ENCODE results near the gene CXCL13. TPM values are rescaled to one million over a fixed set of nuclear protein-coding genes. Genes with fewer than 3 reads are reported as not detected.

The CXCL13 gene
- total RNA-seq, 1 donor from 2014 or later = not detected

GRCh38 chr4:77576351-77576750 is 29.3 kb upstream of the CXCL13 start:
- H3K4me3 Mint-ChIP-seq (ENCODE audit: low read depth) = no peak overlapping the region
- no peaks in the 10 kb centered on the region for H3K27me3 Mint-ChIP-seq
- H3K4me1 Mint-ChIP-seq (ENCODE audit: low read depth) = no peaks in the 10 kb centered on the region
- DNase-seq (ENCODE audit: low spot score, unreplicated experiment) = no peak
- TF ChIP-seq CTCF (IDR thresholded peaks at IDR 0.05; ENCODE audit: unreplicated experiment) = no peak
- H3K27ac Mint-ChIP-seq = no peak overlapping the region
- H3K9me3 Mint-ChIP-seq (ENCODE audit: low read depth) = peaks cover 17% of the 10 kb centered on the region
- no peaks in the 10 kb centered on the region for H3K36me3 Mint-ChIP-seq (ENCODE audit: insufficient read depth)

- DNase-seq (ENCODE audit: low spot score, unreplicated experiment) = no peak
Measured at GRCh38 chr4:77578145-77578544, 27.5 kb upstream of the CXCL13 start.

GRCh38 chr4:77579406-77580076 is 26.1 kb upstream of the CXCL13 start:
- H3K27me3 Mint-ChIP-seq = no peaks in the 10 kb centered on the region
- peaks cover 7% of the 10 kb centered on the region for H3K9me3 Mint-ChIP-seq (ENCODE audit: low read depth)
- no peaks in the 10 kb centered on the region for H3K4me1 Mint-ChIP-seq (ENCODE audit: low read depth)
- H3K36me3 Mint-ChIP-seq (ENCODE audit: insufficient read depth) = no peaks in the 10 kb centered on the region
- no peak for TF ChIP-seq CTCF (IDR thresholded peaks at IDR 0.05; ENCODE audit: unreplicated experiment)
- no peak for DNase-seq (ENCODE audit: low spot score, unreplicated experiment)
- H3K27ac Mint-ChIP-seq = no peak overlapping the region
- H3K4me3 Mint-ChIP-seq (ENCODE audit: low read depth) = no peak overlapping the region

More at GRCh38 chr4:77578145-77578544, 27.5 kb upstream of the CXCL13 start:
- Mint-ChIP-seq H3K9me3 (ENCODE audit: low read depth) (peaks cover 7% of the 10 kb centered on the region), H3K4me1 (ENCODE audit: low read depth) (no peaks in the 10 kb centered on the region), H3K27ac (no peak overlapping the region), H3K4me3 (ENCODE audit: low read depth) (no peak overlapping the region), H3K36me3 (ENCODE audit: insufficient read depth) (no peaks in the 10 kb centered on the region), H3K27me3 (no peaks in the 10 kb centered on the region)
- no peak for TF ChIP-seq CTCF (IDR thresholded peaks at IDR 0.05; ENCODE audit: unreplicated experiment)

- TF ChIP-seq CTCF (IDR thresholded peaks at IDR 0.05; ENCODE audit: unreplicated experiment) = no peak
- DNase-seq (ENCODE audit: low spot score, unreplicated experiment) = no peak
- Mint-ChIP-seq H3K4me1 (ENCODE audit: low read depth) (no peaks in the 10 kb centered on the region), H3K27ac (no peak overlapping the region), H3K4me3 (ENCODE audit: low read depth) (no peak overlapping the region), H3K9me3 (ENCODE audit: low read depth) (peaks cover 7% of the 10 kb centered on the region), H3K27me3 (no peaks in the 10 kb centered on the region), H3K36me3 (ENCODE audit: insufficient read depth) (no peaks in the 10 kb centered on the region)
Measured at GRCh38 chr4:77581724-77582123, 23.9 kb upstream of the CXCL13 start.

- peaks cover 7% of the 10 kb centered on the region for H3K9me3 Mint-ChIP-seq (ENCODE audit: low read depth)
- H3K27ac Mint-ChIP-seq = no peak overlapping the region
- no peak for TF ChIP-seq CTCF (IDR thresholded peaks at IDR 0.05; ENCODE audit: unreplicated experiment)
Measured at GRCh38 chr4:77582156-77582555, 23.5 kb upstream of the CXCL13 start.

More at GRCh38 chr4:77582156-77582555, 23.5 kb upstream of the CXCL13 start:
- Mint-ChIP-seq H3K36me3 (ENCODE audit: insufficient read depth) (no peaks in the 10 kb centered on the region), H3K27me3 (peaks cover under 1% of the 10 kb centered on the region), H3K4me1 (ENCODE audit: low read depth) (no peaks in the 10 kb centered on the region), H3K4me3 (ENCODE audit: low read depth) (no peak overlapping the region)
- DNase-seq (ENCODE audit: low spot score, unreplicated experiment) = no peak
